HG03066 (cell line): ENCODE results near the gene CHSY3.

Source experiments
- ATAC-seq: cut with Tn5 transposase; IDR thresholded peaks from one replicate; pipeline ENCODE4 v1.9.1; 2021; ENCODE audit warnings: low read depth; ENCODE audit not compliant: unreplicated experiment

Gene CHSY3

GRCh38 chr5:130021000-130021399, 116.7 kb downstream of the CHSY3 start:
- no peak for ATAC-seq

- no peak for ATAC-seq
Measured at GRCh38 chr5:130021876-130022275, 117.6 kb downstream of the CHSY3 start.

- ATAC-seq: no peak
Measured at GRCh38 chr5:130023604-130024003, 119.3 kb downstream of the CHSY3 start.

- ATAC-seq: no peak
Measured at GRCh38 chr5:130024006-130024405, 119.7 kb downstream of the CHSY3 start.

- no peak for ATAC-seq
Measured at GRCh38 chr5:130025511-130025910, 121.2 kb downstream of the CHSY3 start.

- no peak for ATAC-seq
Measured at GRCh38 chr5:130032807-130033206, 128.5 kb downstream of the CHSY3 start.

- ATAC-seq: no peak
Measured at GRCh38 chr5:130034566-130035210, 130.4 kb downstream of the CHSY3 start.

GRCh38 chr5:130035388-130035787, 131.1 kb downstream of the CHSY3 start:
- ATAC-seq: no peak

- ATAC-seq: no peak
Measured at GRCh38 chr5:130037905-130038304, 133.6 kb downstream of the CHSY3 start.

GRCh38 chr5:130043834-130044233, 139.6 kb downstream of the CHSY3 start:
- ATAC-seq: no peak

GRCh38 chr5:130045334-130045733, 141.1 kb downstream of the CHSY3 start:
- ATAC-seq: no peak

GRCh38 chr5:130050585-130050984, 146.3 kb downstream of the CHSY3 start:
- no peak for ATAC-seq

GRCh38 chr5:130052752-130053151, 148.5 kb downstream of the CHSY3 start:
- ATAC-seq: no peak

- no peak for ATAC-seq
Measured at GRCh38 chr5:130055572-130055971, 151.3 kb downstream of the CHSY3 start.

- ATAC-seq: no peak
Measured at GRCh38 chr5:130061746-130062145, 157.5 kb downstream of the CHSY3 start.

- ATAC-seq: no peak
Measured at GRCh38 chr5:130063603-130064002, 159.3 kb downstream of the CHSY3 start.

GRCh38 chr5:130064484-130064883, 160.2 kb downstream of the CHSY3 start:
- no peak for ATAC-seq

GRCh38 chr5:130065617-130066016, 161.4 kb downstream of the CHSY3 start:
- ATAC-seq: no peak

- ATAC-seq: no peak
Measured at GRCh38 chr5:130066644-130067043, 162.4 kb downstream of the CHSY3 start.

- ATAC-seq: no peak
Measured at GRCh38 chr5:130067364-130067763, 163.1 kb downstream of the CHSY3 start.

GRCh38 chr5:130068101-130068500, 163.8 kb downstream of the CHSY3 start:
- no peak for ATAC-seq

GRCh38 chr5:130068988-130069387, 164.7 kb downstream of the CHSY3 start:
- ATAC-seq: no peak

GRCh38 chr5:130074820-130075219, 170.6 kb downstream of the CHSY3 start:
- ATAC-seq: no peak
